Stimulated activated CD8-positive, alpha-beta memory T cell treated with anti-CD3 and anti-CD28 coated beads, Interleukin-15, amount 100 ng/mL, for 4 hours (primary cell): ENCODE data around the gene HS6ST2.

Experiments
- DNase-seq, 2 donors: peaks; one replicate each; pipeline ENCODE4 v3.0.0-alpha.2; 2020; ENCODE audit warnings: low read depth in 2 of 2

HS6ST2 gene

GRCh38 chrX:132848296-132848970 is 110.0 kb downstream of the HS6ST2 start:
- DNase-seq, result no peak

GRCh38 chrX:132843363-132843762 is 115.1 kb downstream of the HS6ST2 start:
- DNase-seq, result no peak

- no peak for DNase-seq
These were observed 115.8 kb downstream of the HS6ST2 start for GRCh38 chrX:132842460-132843238.

GRCh38 chrX:132837967-132838366 is 120.5 kb downstream of the HS6ST2 start:
- no peak for DNase-seq

- no peak for DNase-seq
These were observed 121.3 kb downstream of the HS6ST2 start for GRCh38 chrX:132837126-132837525.

- DNase-seq, result no peak
These were observed 122.0 kb downstream of the HS6ST2 start for GRCh38 chrX:132836471-132836870.

GRCh38 chrX:132834741-132835140 is 123.7 kb downstream of the HS6ST2 start:
- no peak for DNase-seq

- DNase-seq, result no peak
These were observed 124.3 kb downstream of the HS6ST2 start for GRCh38 chrX:132834109-132834508.

GRCh38 chrX:132833373-132833772 is 125.1 kb downstream of the HS6ST2 start:
- no peak for DNase-seq

GRCh38 chrX:132831336-132831973 is 127.0 kb downstream of the HS6ST2 start:
- DNase-seq, result no peak

- DNase-seq, result no peak
These were observed 135.8 kb downstream of the HS6ST2 start for GRCh38 chrX:132822634-132823012.

- no peak for DNase-seq
These were observed 136.3 kb downstream of the HS6ST2 start for GRCh38 chrX:132821974-132822633.

GRCh38 chrX:132820675-132821074 is 137.8 kb downstream of the HS6ST2 start:
- no peak for DNase-seq

- no peak for DNase-seq
These were observed 138.6 kb downstream of the HS6ST2 start for GRCh38 chrX:132819711-132820264.

- no peak for DNase-seq
These were observed 139.8 kb downstream of the HS6ST2 start for GRCh38 chrX:132818638-132819037.

GRCh38 chrX:132815643-132816042 is 142.8 kb downstream of the HS6ST2 start:
- no peak for DNase-seq

GRCh38 chrX:132810964-132811712 is 147.3 kb downstream of the HS6ST2 start:
- no peak for DNase-seq

GRCh38 chrX:132810488-132810887 is 147.9 kb downstream of the HS6ST2 start:
- no peak for DNase-seq

- DNase-seq, result no peak
These were observed 148.8 kb downstream of the HS6ST2 start for GRCh38 chrX:132809581-132809980.

- DNase-seq, result no peak
These were observed 150.9 kb downstream of the HS6ST2 start for GRCh38 chrX:132807411-132808030.

- no peak for DNase-seq
These were observed 156.4 kb downstream of the HS6ST2 start for GRCh38 chrX:132802033-132802432.
